DMS53 treated with DMSO at 0.1 percent for 48 hours (cell line): ENCODE data around the gene MRPL23.
"Not testable (repeated sequence)": the region's sequence is repeated elsewhere in the genome, so short reads cannot be mapped to it uniquely, and the experiment has no call there.

ENCODE experiments used
- DNase-seq: peaks from one replicate; lab custom pipeline; 2025; ENCODE audit not compliant: unreplicated experiment; lab: John Stamatoyannopoulos, UW

Gene MRPL23

DNA sequence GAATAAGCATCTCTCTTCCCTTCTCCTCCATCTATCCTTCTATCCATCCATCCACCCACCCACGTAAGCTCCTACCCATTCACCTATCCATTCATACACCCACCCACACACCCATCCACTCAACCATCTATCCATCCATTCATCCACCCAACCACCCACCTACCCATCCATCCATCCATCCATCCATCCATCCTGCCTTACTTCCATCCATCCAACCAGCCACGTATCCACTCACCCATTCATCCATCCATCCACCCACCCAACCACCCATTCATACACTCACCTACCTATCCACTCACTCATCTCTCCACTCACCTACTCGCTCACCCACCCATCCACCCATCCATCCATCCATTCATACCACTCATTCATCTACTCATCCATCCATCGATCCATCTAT lies 14.5 kb upstream of the MRPL23 start:
- DNase-seq, result no peak

DNA sequence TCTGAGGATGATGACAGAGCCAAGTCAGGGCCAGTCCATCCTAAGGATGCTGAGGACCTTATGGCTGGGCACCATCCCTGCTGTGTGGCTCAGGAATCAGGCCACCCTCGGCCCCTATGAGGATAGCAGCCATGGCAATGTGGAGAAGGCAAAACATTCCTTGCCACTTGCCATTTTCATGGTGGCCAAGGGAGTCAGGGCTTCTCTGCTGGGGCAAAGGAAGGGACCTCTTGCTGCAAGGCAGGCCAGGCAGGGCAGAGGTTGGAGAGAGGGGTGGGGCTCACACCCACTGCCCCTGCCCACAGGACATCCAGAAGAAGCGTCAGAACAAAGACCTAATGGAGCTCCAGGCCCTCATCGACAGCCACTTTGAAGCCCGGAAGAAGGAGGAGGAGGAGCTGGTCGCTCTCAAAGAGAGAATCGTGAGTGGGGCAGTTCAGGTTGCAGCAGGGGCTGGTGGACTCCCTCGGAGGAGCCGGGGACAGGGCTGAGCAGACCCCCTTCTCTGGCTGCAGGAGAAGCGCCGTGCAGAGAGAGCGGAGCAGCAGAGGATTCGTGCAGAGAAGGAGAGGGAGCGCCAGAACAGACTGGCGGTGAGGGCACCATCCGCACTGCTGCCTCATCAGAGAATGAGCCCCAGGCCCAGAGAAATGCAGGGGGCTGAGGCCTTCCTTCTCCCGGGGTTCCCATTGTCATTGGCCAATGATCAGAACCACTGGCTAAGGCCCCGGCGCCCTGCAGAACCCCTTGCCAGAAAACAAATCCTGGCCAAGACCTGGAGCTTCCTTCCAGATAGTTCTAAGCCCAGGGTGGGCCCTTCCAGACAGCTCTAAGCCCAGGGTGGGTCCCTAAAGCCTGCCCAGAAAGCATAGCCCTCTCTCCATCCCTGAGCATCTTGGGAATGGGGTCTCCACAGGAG lies 13.5 kb upstream of the MRPL23 start:
- DNase-seq, result no peak

DNA sequence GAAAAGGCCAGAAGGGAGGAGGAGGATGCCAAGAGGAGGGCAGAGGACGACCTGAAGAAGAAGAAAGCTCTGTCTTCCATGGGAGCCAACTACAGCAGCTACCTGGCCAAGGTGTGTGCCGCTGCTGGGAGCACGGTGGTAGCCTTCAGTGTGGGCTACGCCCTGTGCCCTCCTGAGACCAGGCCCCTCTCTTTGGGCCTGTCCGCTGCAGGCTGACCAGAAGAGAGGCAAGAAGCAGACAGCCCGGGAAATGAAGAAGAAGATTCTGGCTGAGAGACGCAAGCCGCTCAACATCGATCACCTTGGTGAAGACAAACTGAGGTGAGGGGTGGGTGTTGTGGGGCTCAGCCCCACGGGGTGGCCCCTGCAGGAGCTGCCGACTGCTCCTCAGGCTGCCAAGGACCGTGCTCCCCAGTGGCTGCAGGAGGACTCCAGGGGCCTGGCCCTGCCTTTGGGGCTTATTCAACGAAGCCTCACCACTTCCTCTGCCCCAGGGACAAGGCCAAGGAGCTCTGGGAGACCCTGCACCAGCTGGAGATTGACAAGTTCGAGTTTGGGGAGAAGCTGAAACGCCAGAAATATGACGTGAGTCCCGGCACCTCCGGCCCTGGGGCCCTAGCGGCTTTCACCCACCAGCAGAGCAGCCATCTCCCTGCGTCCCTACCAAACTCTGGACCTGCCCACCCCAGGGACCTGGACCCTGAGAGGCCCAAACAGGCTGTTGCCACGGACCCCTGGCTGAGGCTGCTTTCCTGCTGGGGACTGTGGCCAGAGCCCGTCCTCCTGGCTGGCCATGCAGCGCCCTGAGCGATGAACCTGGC lies 12.6 kb upstream of the MRPL23 start:
- no peak for DNase-seq

DNA sequence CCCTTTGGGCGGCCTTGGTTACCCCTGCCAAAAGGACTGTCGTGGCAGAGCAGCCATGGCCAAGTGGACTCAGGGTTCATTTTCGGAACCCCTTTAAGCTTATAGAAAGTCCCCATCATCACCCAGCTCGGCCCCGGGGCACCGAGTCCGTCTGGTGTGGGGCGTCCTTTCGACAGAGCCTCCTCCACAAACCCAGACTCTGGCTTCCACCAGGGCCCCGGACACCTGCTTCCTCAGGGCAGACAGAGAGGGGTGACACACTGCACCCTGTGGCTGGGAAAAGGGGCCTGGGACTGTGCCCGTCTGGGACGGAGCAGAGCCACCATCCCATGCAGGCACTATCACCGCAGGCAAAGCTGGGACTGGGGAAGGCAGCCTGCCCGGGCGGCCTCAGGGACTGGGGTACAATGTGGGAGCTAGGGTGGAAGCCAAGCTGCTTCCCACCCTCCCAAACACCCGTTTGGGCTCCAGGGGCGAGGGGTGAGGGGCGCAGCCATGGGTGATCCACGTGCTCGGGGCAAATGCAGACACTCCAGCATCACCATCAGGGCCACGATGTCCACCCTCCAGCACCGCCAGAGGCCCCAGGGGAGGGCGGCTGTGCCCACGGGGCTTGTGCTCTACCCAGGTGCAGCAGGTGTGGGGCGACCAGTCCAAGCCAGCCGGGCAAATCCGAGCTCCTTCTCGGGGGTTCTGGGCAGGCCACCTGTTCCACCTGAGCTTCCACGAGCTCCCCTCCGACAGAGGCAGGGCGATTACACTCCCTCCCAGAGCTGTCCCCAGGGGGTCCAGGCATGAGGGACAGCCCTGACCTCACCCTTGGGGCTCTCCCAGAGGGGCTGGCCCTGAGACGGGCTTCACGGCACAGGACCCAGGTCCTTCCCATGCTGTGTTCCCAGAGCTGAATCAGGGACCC lies 11.7 kb upstream of the MRPL23 start:
- DNase-seq, result no peak

DNA sequence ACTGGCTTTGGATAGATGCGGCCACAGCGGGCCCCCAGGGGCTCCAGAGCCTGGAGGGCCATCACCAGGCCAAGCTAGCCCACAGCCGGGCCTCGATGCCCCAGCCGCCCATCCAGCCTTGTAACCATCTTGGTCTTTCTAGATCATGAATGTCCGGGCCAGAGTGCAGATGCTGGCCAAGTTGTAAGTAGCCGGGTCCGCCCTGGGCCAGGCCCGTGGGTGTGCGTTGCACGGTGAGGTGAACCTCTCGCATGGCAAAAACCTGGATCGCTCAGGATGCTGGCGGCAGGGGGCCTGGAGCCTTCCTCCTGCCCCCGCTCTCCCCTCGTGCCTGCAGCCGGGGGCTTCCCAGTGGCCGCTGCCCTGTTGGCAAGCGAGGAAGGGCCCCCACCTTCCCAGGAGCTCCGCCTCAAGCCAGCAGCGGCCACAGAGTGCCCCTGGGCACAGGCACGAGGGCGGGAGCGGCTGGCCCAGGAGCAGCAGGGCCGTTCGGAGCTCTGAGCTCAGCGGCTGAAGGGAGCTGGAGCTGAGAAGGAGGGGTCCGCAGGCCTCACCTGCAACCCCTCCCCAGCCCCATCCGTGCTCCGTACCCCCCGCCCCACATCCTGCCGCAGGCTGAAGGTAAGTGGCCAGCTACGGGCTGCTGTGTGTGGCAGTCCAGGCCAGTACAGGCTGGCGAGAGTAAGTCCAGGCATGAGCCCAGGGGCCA lies 10.9 kb upstream of the MRPL23 start:
- DNase-seq, result no peak

DNA sequence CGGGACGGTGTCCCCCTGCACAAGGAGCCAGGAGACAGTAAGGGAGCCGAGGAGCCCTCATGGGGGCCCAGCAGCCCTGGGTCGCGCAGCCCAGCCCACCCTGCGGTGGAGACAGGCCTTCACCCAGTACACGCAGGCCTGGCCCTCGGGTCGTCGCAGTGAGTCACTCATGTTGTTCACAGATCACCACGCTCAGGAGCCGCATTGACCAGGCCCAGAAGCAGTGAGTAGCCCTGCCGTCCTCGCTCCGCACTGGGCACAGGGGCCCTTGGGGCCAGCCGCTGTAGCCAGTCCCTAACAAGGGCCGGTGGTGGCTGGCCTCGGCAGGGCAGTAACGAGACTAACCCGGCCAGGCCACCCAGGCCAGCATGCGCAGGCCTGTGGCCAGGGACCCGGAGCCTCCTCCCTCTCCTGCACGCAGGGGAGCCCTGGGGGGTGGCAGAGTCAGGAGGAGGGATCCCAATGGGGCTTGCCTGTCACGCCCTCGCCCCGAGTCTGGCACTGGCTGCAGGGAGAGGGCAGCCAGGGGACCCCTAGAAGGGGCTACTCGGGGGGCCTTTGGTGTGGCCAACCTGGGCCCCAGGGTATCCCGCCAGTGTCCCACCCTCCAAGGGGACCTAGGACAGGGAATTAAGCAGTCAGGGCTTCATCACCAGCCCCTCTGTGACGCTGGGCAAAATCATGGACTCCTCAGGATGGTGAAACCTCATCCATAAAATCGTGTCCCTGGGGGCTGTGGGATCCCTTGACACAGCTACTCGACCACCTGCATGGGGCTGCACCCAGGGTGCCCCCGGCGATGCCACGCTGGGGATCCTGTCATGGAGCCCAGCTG lies 10.1 kb upstream of the MRPL23 start:
- DNase-seq, result no peak

DNA sequence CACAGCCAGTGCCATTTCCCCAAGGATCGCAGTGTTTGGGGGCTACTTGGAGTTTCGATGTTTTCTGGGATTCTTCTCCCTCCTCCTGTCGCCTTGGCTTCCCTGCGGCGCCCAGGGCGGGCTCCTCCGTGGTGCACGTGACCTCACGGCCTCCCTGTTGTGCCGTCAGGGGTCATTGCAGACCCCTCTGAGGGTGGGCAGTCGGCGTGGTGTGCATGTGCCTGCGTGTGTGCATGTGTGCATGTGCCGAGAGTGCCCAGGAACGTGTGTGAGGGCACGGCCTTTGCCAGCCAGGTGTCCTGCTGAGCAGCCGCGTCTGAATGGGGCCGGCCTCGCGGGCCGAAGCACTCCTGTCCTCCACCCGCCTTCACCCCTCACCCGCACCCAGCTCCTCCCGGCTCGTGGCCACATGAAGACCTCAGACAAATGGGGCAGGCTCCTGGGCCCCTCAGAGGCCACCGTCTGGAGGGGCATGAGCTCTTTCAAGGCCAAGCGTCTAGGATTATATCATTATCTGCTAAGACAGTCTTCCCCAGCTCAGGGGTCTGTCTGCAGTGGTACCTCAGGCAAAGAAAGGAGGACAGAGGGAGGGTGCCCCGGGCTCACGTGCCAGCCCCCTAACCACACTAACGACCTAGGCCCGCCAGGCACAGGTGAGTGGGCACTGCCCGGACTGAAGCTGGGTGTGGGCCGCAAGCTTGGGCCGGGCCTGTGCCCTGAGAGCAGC lies 9.4 kb upstream of the MRPL23 start:
- DNase-seq, result no peak

DNA sequence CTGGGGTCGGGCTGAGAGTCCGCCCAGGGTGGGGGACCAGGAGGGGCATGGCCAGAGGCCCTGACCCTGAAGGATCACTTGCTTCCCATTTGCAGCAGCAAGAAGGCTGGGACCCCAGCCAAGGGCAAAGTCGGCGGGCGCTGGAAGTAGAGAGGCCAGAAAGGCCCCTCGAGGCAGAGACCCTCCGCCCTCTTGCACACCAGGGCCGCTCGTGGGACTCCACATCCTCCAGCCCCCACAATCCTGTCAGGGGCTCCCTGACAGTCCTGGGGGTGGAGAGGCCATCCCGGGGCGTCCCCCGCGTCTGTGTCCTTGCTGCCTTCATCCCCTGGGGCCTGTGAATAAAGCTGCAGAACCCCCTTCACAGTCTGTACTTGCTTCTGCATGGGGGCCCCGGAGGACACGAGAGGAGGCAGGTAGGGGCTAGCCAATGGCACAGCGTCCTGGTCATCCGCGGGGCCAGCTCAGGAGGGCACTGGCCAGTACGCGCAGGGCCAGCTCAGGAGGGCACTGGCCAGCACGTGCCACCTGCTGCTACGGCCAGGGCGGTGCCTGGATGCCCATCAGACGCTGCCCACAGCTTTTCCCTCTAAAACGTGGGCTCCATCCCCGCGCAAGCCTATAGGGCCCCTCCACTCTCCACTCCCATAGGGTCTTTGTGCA lies 8.7 kb upstream of the MRPL23 start:
- no peak for DNase-seq

DNA sequence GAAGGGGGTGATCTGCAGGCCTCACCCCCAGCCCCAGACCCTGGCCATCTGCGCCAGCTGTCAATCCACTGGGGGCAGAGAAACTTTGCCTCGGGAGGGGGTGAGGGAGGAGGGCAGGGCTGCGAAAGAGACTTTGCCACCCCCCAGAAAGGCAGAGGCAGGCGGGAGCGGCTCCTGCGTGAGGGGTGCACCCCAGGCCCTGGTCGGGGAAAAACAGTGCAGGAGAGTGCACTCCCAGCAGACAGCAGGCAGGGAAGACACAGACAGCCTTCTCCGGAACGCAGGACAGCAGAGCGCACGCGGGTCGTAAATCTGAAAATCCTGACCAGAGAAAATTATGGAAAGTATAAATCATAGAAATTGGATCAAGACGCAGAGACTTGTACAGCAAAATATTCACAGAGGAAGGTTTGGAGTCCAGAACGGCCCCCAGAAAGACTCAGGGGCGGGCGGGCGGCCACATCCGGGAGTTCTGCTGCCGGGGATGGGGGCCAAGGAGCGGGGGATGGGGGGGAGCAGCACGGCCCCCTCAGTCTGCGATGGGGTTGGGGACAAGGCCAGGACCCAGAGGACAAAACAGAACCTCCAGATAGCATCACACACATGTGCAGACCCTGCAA lies 8.0 kb upstream of the MRPL23 start:
- DNase-seq, result no peak

DNA sequence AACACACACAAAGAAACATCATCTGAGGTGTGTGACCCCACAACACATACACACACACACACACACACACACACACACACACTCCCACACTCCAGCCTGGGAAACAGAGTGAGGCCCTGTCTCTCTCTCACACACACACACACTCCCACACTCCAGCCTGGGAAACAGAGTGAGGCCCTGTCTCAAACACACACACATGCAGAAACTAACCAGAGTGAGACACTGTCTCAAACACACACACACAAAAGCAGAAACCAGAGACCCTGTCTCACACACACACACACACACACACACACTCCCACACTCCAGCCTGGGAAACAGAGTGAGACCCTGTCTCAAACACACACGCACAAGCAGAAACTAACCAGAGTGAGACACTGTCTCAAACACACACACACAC lies 7.3 kb upstream of the MRPL23 start:
- DNase-seq, result not testable (repeated sequence)

DNA sequence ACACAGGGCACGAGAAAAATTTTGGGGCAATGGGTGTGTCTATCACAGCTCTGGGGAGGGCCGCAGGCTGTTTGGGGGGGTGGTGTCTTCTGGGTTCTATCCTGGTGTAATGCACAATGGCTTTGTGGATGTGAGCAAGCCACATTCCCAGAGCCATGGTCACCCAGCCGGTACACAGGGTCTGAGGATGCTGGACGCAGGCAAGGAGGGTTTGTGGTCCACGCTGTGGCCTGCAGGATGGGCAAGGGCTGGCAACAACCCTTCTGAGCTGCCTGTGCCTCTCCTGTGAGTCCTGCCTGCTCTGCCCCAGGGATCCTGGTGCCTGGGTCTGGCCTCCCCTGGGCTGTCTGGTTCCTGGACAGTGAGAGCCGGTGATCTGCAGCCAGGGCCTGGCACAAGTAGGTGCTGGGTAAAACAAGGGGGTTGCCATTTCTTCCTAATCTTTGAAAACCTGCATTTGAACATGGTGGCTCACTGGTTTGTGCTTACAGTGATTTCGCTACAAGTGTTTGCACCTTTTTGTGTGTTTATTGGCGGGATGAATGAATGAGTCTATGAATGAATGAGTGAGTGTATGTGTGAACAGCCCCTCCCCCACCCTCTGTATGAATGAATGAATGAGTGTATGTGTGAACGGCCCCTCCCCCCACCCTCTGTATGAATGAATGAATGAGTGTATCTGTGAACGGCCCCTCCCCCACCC lies 4.4 kb upstream of the MRPL23 start:
- no peak for DNase-seq

DNA sequence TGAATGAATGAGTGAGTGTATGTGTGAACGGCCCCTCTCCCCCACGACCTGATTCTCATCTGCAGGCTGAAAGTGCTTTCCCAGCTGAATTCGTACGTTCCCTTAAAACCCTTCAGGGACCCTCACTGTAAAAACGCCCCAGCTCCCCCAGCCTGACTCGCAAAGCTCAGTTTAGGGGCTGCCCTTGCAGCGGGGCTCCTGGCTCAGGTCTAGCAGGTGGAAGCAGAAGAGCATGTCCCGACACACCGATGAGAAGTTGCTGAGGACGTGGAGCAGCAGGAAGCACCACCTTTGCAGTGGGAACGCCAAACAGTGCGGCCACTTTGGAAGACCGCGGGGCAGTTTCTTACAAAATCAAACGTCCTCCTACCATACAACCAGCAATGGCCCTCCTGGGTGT lies 3.6 kb upstream of the MRPL23 start:
- DNase-seq, result no peak

DNA sequence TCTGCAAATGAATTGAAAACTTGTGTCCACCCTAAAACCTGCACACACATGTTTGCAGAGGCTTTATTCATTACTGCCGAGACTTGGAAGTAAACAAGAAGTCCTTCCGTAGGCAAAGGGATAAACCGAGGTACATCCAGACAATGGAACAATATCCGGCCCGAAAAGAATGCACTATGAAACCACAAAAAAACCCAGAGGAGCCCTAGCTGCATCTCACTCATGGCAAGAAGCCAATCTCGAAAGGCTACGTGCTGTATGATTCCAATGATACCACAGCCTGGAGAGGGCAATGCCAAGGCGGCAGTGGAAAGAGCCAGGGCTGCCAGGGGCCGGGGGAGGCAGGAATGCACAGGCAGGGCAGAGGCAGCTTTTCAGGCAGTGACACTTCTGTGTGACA lies 3.2 kb upstream of the MRPL23 start:
- no peak for DNase-seq

DNA sequence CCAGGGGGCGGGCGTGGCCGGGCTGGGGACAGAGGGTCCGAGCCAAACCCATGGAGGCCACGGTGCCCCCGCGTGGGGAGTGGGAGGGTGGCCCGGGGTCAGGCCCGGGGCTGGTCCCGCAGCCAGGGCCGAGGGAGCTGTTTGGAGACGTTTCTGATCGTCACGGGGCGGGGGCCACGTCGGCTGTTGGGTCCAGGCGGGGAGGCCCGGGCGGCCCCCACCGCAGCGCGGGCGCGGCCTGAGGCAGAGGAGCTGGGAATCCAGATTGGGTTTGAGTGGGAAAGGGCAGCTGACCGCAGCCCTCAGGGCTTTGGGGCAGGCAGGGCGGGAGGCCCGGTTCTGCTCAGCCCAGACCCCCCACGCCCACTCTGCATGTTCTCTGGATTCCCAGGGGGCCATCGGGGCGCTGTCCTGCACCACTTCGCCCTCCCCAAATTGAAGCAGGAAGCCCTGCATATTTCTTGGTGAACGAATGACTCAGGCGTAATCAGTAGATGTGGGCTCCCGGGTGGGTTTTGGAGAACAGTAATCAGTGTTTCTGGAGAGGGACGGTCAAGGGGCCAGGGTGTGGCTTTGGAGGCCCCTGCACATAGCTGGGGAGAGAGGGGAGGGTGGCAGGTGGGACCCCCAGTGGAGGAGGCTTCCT lies 583 bp downstream of the MRPL23 start:
- no peak for DNase-seq

DNA sequence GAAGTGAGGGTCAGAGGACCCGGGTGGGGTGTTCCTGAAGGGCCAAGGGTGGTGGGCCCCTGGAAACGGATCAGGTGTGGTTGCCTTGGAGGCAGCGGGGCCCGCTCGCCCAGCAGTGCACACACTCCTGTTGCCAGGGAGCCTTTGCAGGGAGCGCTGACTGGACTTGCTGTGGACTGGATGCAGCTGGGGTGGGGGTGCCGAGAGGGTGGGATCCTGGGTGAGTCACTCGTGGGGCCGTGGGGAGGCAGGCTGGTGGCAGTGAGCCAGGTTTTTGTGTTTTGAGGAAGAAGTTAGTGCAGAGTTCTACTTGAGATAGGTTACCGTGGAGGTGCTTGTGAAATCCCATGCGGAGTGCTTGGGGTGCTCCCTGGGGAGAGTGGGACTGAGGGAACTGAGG lies 1.3 kb downstream of the MRPL23 start:
- no peak for DNase-seq

DNA sequence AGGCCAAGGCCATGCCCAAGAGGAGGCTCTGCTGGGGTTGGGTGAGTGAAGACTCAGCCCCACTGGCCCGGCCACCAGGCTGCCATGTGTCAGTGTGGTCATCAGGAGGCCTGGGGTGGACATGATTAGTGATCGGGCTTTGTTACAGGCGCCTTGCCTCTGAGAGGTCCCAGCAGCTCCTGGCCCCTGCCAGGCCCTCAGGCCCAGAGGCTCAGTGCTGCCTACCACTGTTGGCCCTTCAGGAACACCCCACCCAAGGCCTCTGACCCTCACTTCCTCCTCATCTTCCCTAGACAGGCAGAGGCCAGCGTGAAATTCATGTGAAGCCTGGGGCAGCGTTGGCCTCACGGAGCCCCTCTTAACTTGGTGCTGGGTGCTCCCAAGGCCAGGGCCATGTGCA lies 2.2 kb downstream of the MRPL23 start:
- DNase-seq, result no peak

DNA sequence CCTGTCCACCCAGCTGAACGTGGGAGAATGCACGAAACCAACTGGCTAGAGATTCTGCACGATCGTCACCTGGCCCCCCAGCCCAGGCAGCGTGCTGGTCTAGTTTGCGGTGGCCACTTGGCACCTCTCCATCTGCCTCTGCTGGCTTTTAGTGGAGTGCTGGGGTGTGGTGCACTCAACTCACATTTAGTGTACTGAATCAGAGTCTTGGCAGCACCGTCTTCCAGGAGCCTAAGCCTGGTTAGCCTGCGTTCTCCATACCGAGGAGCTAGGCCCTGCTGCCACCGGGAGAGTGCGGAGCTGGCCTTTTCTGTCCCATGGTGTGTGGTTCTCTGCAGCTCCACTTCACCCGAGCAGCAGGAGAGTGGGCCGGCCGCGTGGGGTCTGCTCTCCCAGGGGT lies 2.8 kb downstream of the MRPL23 start:
- no peak for DNase-seq
